ENCODE data around the gene SPATA17. TPM values are rescaled to one million over a fixed set of nuclear protein-coding genes. Genes with fewer than 3 reads are reported as not detected.

Gene SPATA17
- polyA plus RNA-seq, 1 donor: 2.6 TPM

DNA sequence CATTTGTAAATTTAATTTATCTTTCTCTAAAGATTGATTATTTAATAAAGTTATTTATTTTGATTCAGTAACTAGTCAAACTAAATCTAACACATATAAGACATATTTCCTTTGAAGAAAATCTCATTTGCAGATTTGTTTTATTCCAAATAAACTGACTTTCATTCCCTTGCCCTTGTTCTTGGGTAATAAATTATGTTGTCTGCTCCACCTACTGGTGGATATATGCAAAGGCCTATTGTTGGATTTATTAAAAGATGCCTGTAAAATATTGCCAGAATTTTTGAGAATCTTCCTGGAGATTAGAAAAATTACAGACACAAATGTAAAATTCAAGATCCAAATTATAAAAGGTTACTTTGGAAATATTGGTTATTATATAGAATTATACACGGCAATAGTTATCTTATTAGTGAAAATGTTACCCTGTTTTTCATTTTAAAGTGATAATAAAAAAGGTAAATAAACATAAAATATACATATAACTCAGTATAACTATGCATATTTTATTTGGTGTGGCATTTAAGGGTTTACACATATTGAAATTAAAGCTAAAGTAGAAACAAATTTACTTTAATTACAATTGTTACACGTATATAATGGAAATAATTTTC is 116.1 kb downstream of the SPATA17 start:
- peak in 1 of 2 donors; percentile 2 for DNase-seq
- WGBS (ENCODE audit: insufficient coverage, low lambda C conversion rate): 100% methylated on average over 2 of the region's 2 CpGs

GRCh38 chr1:217769768-217770167 is 138.6 kb downstream of the SPATA17 start:
- Histone ChIP-seq H3K9me3 (ENCODE audit: control insufficient read depth, low read depth, low read length) (no peaks in the 10 kb centered on the region), H3K4me1 (ENCODE audit: control insufficient read depth, insufficient read depth, low read length) (no peaks in the 10 kb centered on the region), H3K36me3 (ENCODE audit: control insufficient read depth, insufficient read depth, low read length) (no peaks in the 10 kb centered on the region), H3K27ac (ENCODE audit: low read length) (no peak overlapping the region), H3K27me3 (ENCODE audit: control insufficient read depth, insufficient read depth, low read length) (no peaks in the 10 kb centered on the region), H3K4me3 (ENCODE audit: low read length) (no peak overlapping the region)
- DNase-seq: no peak

More for the DNA sequence above, 116.1 kb downstream of the SPATA17 start:
- no peaks in the 10 kb centered on the region for H3K36me3 ChIP-seq (ENCODE audit: control insufficient read depth, insufficient read depth, low read length)
- no peaks in the 10 kb centered on the region for H3K4me1 ChIP-seq (ENCODE audit: control insufficient read depth, insufficient read depth, low read length)
- no peak overlapping the region for H3K27ac ChIP-seq (ENCODE audit: low read length)
- no peak overlapping the region for H3K4me3 ChIP-seq (ENCODE audit: low read length)
- no peaks in the 10 kb centered on the region for H3K27me3 ChIP-seq (ENCODE audit: control insufficient read depth, insufficient read depth, low read length)
- H3K9me3 ChIP-seq (ENCODE audit: control insufficient read depth, low read depth, low read length): no peaks in the 10 kb centered on the region

DNA sequence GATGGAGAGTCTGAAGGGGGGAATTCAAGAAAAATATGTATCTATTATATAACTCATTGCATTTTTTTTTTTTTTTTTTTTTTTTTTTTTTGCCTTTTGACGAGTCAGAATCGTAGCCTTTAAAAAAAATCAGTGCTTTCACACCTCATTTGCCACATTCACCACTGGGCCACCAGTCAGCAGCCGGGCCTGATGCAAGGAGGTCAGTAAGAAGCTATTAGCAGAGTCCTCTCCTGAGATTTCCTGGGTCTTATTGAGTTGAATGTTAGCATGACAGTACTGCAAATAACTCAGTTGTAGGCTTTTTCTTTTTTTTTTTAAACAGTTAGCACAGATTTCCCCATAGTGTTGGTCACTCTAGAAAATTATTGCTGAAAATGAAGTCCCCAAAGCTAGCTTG is 139.8 kb downstream of the SPATA17 start:
- no peak overlapping the region for H3K27ac ChIP-seq (ENCODE audit: low read length)

DNA sequence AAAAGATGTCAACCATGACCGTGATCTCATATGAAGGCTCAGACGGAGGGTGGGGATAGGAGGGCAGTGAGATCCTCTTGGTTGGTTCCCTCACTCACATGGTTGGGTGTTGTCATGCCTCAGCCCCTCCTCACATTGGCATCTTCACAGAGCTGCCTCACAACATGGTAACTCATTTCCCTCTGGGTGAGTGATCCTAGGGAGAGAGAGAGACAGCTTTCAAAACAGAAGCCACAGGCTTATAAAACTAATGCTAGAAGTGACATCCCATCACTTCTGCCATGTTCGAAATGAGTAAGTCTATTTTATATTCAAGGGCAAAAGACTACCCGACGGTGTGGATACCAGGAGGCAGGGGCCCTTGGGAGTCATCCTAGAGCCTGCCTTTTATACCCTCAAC is 145.5 kb downstream of the SPATA17 start:
- Histone ChIP-seq H3K36me3 (ENCODE audit: control insufficient read depth, insufficient read depth, low read length) (no peaks in the 10 kb centered on the region), H3K9me3 (ENCODE audit: control insufficient read depth, low read depth, low read length) (no peaks in the 10 kb centered on the region), H3K4me3 (ENCODE audit: low read length) (no peak overlapping the region), H3K27me3 (ENCODE audit: control insufficient read depth, insufficient read depth, low read length) (no peaks in the 10 kb centered on the region), H3K27ac (ENCODE audit: low read length) (no peak overlapping the region), H3K4me1 (ENCODE audit: control insufficient read depth, insufficient read depth, low read length) (no peaks in the 10 kb centered on the region)
- no peak for DNase-seq
- no CpG with 5 or more reads among the region's 5 CpGs for WGBS (ENCODE audit: insufficient coverage, low lambda C conversion rate)

More for the DNA sequence above, 139.8 kb downstream of the SPATA17 start:
- Histone ChIP-seq H3K9me3 (ENCODE audit: control insufficient read depth, low read depth, low read length) (no peaks in the 10 kb centered on the region), H3K27me3 (ENCODE audit: control insufficient read depth, insufficient read depth, low read length) (no peaks in the 10 kb centered on the region), H3K4me1 (ENCODE audit: control insufficient read depth, insufficient read depth, low read length) (no peaks in the 10 kb centered on the region), H3K36me3 (ENCODE audit: control insufficient read depth, insufficient read depth, low read length) (no peaks in the 10 kb centered on the region), H3K4me3 (ENCODE audit: low read length) (no peak overlapping the region)
- no peak for DNase-seq
- WGBS (ENCODE audit: insufficient coverage, low lambda C conversion rate): no CpG with 5 or more reads among the region's 3 CpGs

GRCh38 chr1:217781056-217781455 is 149.9 kb downstream of the SPATA17 start:
- 94% methylated on average over 3 of the region's 4 CpGs for WGBS (ENCODE audit: insufficient coverage, low lambda C conversion rate)
- Histone ChIP-seq H3K4me1 (ENCODE audit: control insufficient read depth, insufficient read depth, low read length) (no peaks in the 10 kb centered on the region), H3K9me3 (ENCODE audit: control insufficient read depth, low read depth, low read length) (no peaks in the 10 kb centered on the region), H3K27me3 (ENCODE audit: control insufficient read depth, insufficient read depth, low read length) (no peaks in the 10 kb centered on the region), H3K4me3 (ENCODE audit: low read length) (no peak overlapping the region), H3K36me3 (ENCODE audit: control insufficient read depth, insufficient read depth, low read length) (no peaks in the 10 kb centered on the region), H3K27ac (ENCODE audit: low read length) (no peak overlapping the region)
- no peak for DNase-seq

DNA sequence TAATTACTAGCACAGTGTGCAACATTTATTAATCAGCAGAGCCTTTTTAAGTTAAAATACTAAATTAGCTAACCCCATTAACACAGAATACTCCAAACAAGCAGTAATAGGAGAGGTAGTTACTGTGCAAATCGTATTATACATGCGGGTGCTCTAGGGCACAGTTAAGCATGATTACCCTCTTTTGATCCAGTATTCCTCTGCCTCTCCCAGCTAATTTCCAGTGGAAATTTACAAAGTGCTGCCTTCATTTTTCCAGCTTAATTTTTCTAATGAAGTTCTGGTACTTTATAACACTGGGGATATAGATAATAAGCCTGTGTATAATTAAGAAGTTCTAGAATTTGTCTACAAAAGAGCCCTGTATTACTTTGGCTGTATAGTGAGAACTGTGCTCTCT is 159.9 kb downstream of the SPATA17 start:
- WGBS (ENCODE audit: insufficient coverage, low lambda C conversion rate): no CpG with 5 or more reads among the region's 2 CpGs
- Histone ChIP-seq H3K27me3 (ENCODE audit: control insufficient read depth, insufficient read depth, low read length) (no peaks in the 10 kb centered on the region), H3K4me3 (ENCODE audit: low read length) (no peak overlapping the region), H3K36me3 (ENCODE audit: control insufficient read depth, insufficient read depth, low read length) (no peaks in the 10 kb centered on the region), H3K9me3 (ENCODE audit: control insufficient read depth, low read depth, low read length) (no peaks in the 10 kb centered on the region), H3K4me1 (ENCODE audit: control insufficient read depth, insufficient read depth, low read length) (no peaks in the 10 kb centered on the region), H3K27ac (ENCODE audit: low read length) (no peak overlapping the region)
- DNase-seq: no peak

DNA sequence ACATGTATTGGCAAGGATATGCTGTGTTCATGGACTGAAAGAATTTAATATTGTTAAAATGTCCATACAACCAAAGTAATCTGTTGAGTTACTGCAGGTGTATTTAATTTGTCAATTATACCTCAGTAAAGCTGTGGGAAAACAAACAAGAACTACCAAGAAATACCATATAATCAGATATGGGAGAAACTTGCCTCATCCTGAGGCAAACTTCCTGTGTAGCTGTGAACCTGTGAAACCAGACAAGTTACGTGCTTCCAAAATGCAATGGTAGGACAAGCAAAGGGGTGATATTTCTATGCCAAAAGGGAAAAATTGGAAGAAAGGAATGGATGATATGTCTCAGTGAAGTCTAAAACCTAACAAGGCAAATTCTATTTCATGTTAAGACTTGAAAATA is 174.6 kb downstream of the SPATA17 start:
- Histone ChIP-seq H3K27me3 (ENCODE audit: control insufficient read depth, insufficient read depth, low read length) (no peaks in the 10 kb centered on the region), H3K9me3 (ENCODE audit: control insufficient read depth, low read depth, low read length) (no peaks in the 10 kb centered on the region), H3K4me3 (ENCODE audit: low read length) (no peak overlapping the region), H3K4me1 (ENCODE audit: control insufficient read depth, insufficient read depth, low read length) (no peaks in the 10 kb centered on the region), H3K27ac (ENCODE audit: low read length) (no peak overlapping the region), H3K36me3 (ENCODE audit: control insufficient read depth, insufficient read depth, low read length) (no peaks in the 10 kb centered on the region)
- WGBS (ENCODE audit: insufficient coverage, low lambda C conversion rate): no CpG with 5 or more reads among the region's 1 CpG
- DNase-seq: no peak

DNA sequence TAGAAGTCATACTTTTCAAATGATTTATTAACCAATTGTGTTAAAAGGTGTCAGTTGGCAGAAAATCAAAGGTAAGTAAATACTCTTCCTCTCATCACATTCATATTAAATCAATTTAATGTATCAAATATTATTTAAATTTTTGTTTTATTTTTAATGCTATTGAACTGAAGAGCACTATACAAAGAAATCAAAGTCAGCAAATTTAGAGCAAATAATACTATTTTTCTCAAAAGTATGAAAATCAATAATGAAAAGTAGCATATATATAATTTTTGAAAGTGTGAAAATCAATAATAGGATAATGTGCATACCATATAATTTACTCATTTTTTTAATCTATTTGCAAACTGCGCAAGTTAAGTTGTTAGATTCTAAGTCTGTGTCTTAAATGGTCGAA is 181.0 kb downstream of the SPATA17 start:
- no peaks in the 10 kb centered on the region for H3K4me1 ChIP-seq (ENCODE audit: control insufficient read depth, insufficient read depth, low read length)
- no peak overlapping the region for H3K4me3 ChIP-seq (ENCODE audit: low read length)
- no peaks in the 10 kb centered on the region for H3K9me3 ChIP-seq (ENCODE audit: control insufficient read depth, low read depth, low read length)
- no peaks in the 10 kb centered on the region for H3K27me3 ChIP-seq (ENCODE audit: control insufficient read depth, insufficient read depth, low read length)
- H3K27ac ChIP-seq (ENCODE audit: low read length): no peak overlapping the region
- no peaks in the 10 kb centered on the region for H3K36me3 ChIP-seq (ENCODE audit: control insufficient read depth, insufficient read depth, low read length)
- no peak for DNase-seq
- WGBS (ENCODE audit: insufficient coverage, low lambda C conversion rate): 100% methylated on average over 2 of the region's 2 CpGs

DNA sequence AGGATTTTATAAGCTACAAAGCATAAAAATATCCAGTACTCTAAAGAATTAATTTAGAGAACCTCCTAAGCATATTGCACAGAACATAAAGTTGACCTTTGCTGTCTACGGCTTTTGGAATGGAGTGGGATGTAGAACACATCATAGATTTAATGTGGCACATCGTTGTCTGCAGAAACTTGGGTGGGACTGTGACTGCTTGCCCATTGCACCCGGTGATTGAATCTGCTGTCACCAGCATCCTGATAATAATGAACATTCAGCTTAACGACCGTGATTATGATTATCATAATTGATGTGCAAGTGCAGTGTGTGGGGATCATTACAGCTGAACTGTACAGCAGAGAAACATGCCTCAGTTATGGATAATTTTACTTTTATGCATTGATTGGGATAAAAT is 181.9 kb downstream of the SPATA17 start:
- H3K36me3 ChIP-seq (ENCODE audit: control insufficient read depth, insufficient read depth, low read length): no peaks in the 10 kb centered on the region
- H3K4me1 ChIP-seq (ENCODE audit: control insufficient read depth, insufficient read depth, low read length): no peaks in the 10 kb centered on the region
- no peak for DNase-seq
- H3K27me3 ChIP-seq (ENCODE audit: control insufficient read depth, insufficient read depth, low read length): no peaks in the 10 kb centered on the region
- no peak overlapping the region for H3K4me3 ChIP-seq (ENCODE audit: low read length)
- no CpG with 5 or more reads among the region's 5 CpGs for WGBS (ENCODE audit: insufficient coverage, low lambda C conversion rate)
- no peaks in the 10 kb centered on the region for H3K9me3 ChIP-seq (ENCODE audit: control insufficient read depth, low read depth, low read length)
- H3K27ac ChIP-seq (ENCODE audit: low read length): no peak overlapping the region

- H3K27ac ChIP-seq (ENCODE audit: low read length): no peak overlapping the region
- no peak for DNase-seq
- H3K9me3 ChIP-seq (ENCODE audit: control insufficient read depth, low read depth, low read length): no peaks in the 10 kb centered on the region
- no peaks in the 10 kb centered on the region for H3K27me3 ChIP-seq (ENCODE audit: control insufficient read depth, insufficient read depth, low read length)
- H3K4me3 ChIP-seq (ENCODE audit: low read length): no peak overlapping the region
- no peaks in the 10 kb centered on the region for H3K36me3 ChIP-seq (ENCODE audit: control insufficient read depth, insufficient read depth, low read length)
- no peaks in the 10 kb centered on the region for H3K4me1 ChIP-seq (ENCODE audit: control insufficient read depth, insufficient read depth, low read length)
- WGBS (ENCODE audit: insufficient coverage, low lambda C conversion rate): 83% methylated on average over 1 of the region's 2 CpGs
These were observed 206.5 kb downstream of the SPATA17 start for GRCh38 chr1:217837691-217838090.

DNA sequence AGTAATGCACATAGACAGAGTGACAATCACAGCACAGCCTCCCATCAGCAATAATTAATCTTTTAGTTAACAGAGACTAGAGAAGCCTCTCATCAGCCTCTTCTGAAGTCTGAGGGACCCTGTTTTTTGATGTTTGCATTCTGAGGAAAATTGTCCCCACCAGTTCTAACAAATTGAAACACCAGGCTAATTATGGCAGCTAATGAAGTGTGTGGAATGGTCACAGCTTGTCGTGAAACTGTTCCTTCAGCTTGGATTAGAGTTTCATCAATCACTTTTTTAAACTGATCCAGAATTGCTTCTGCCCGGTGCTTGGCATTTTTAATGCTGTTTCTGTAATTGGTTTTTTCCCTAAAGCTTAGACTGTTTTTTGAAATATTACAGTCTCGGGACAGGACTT is 208.0 kb downstream of the SPATA17 start:
- H3K27me3 ChIP-seq (ENCODE audit: control insufficient read depth, insufficient read depth, low read length): no peaks in the 10 kb centered on the region
- DNase-seq: no peak
- no peak overlapping the region for H3K27ac ChIP-seq (ENCODE audit: low read length)
- no peak overlapping the region for H3K4me3 ChIP-seq (ENCODE audit: low read length)
- H3K36me3 ChIP-seq (ENCODE audit: control insufficient read depth, insufficient read depth, low read length): no peaks in the 10 kb centered on the region
- H3K9me3 ChIP-seq (ENCODE audit: control insufficient read depth, low read depth, low read length): no peaks in the 10 kb centered on the region
- WGBS (ENCODE audit: insufficient coverage, low lambda C conversion rate): 88% methylated on average over 1 of the region's 3 CpGs
- no peaks in the 10 kb centered on the region for H3K4me1 ChIP-seq (ENCODE audit: control insufficient read depth, insufficient read depth, low read length)

All from large intestine (tissue), 3 donors.